Measurements from ENCODE around the gene P2RX7. TPM values are rescaled to one million over a fixed set of nuclear protein-coding genes. Genes with fewer than 3 reads are reported as not detected.

Gene P2RX7
- total RNA-seq, 4 donors from 2014 or later: 9.8 to 38.6 (median 24.4) TPM

- no peak for DNase-seq (ENCODE audit: low spot score in 2 of 2)
- WGBS, 2 donors: 96 to 97% methylated on average over 4 of the region's 4 CpGs
- no peak overlapping the region for H3K4me3 ChIP-seq (ENCODE audit: low read depth, poor library complexity, severe bottlenecking)
- intact Hi-C loops (cut with DNase I; ENCODE audit: low total_unique reads): no loop called here
- TF ChIP-seq POLR2A (IDR thresholded peaks at IDR 0.05): no peak
Measured at GRCh38 chr12:121216102-121216501, 83.4 kb downstream of the P2RX7 start.

DNA sequence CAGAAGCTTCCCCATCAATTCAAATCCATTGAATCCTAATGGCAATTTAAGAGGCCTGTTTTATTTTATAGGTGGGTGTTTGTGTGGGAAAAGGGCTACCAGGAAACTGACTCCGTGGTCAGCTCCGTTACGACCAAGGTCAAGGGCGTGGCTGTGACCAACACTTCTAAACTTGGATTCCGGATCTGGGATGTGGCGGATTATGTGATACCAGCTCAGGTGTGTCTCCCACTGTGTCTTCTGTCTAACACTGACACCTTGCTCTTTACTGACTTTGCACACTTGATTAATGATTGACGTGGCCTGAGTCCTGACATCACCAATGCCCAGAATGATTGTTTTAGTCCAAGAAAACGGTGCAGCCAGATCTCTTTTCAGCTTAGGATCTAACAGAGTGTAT is 84.4 kb downstream of the P2RX7 start:
- WGBS, 2 donors: 83 to 92% methylated on average over 8 of the region's 8 CpGs
- TF ChIP-seq, protein P1, sequence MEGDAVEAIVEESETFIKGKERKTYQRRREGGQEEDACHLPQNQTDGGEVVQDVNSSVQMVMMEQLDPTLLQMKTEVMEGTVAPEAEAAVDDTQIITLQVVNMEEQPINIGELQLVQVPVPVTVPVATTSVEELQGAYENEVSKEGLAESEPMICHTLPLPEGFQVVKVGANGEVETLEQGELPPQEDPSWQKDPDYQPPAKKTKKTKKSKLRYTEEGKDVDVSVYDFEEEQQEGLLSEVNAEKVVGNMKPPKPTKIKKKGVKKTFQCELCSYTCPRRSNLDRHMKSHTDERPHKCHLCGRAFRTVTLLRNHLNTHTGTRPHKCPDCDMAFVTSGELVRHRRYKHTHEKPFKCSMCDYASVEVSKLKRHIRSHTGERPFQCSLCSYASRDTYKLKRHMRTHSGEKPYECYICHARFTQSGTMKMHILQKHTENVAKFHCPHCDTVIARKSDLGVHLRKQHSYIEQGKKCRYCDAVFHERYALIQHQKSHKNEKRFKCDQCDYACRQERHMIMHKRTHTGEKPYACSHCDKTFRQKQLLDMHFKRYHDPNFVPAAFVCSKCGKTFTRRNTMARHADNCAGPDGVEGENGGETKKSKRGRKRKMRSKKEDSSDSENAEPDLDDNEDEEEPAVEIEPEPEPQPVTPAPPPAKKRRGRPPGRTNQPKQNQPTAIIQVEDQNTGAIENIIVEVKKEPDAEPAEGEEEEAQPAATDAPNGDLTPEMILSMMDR (IDR thresholded peaks at IDR 0.05): no peak
- TF ChIP-seq POLR2A (IDR thresholded peaks at IDR 0.05): no peak
- DNase-seq (ENCODE audit: low spot score in 2 of 2): no peak
- H3K4me3 ChIP-seq (ENCODE audit: low read depth, poor library complexity, severe bottlenecking): no peak overlapping the region
- intact Hi-C loops (cut with DNase I; ENCODE audit: low total_unique reads): no loop called here

DNA sequence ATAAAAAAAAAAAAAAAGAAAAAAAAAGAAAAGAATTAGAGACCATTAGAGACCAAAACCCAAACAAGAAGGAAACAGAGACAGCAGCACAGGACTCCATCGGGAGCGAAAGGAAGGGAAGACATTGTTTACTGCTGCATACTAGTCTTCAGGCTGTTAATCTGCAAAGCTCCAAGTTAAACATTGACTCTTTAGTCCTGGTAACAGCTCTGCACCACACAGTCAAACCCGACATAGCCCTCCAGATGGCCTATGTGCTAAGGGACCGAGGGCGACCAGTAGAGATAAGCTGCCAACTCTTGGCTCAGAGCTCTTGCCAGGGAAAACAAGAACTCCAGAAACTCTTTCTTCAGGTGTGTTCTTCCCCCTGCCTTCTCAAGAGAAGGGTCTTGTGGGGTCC is 85.1 kb downstream of the P2RX7 start:
- TF ChIP-seq, protein P1 (IDR thresholded peaks at IDR 0.05): no peak
- no peak for TF ChIP-seq POLR2A (IDR thresholded peaks at IDR 0.05)
- no peak overlapping the region for H3K4me3 ChIP-seq (ENCODE audit: low read depth, poor library complexity, severe bottlenecking)
- no peak for DNase-seq (ENCODE audit: low spot score in 2 of 2)
- intact Hi-C loops (cut with DNase I; ENCODE audit: low total_unique reads): no loop called here
- 94 to 97% methylated on average over 5 of the region's 5 CpGs for WGBS, 2 donors

- intact Hi-C loops (cut with DNase I; ENCODE audit: low total_unique reads): no loop called here
- WGBS, 2 donors: 82 to 83% methylated on average over 18 of the region's 18 CpGs
- TF ChIP-seq, protein P1 (IDR thresholded peaks at IDR 0.05): no peak
- TF ChIP-seq POLR2A (IDR thresholded peaks at IDR 0.05): no peak
- no peak overlapping the region for H3K4me3 ChIP-seq (ENCODE audit: low read depth, poor library complexity, severe bottlenecking)
- DNase-seq (ENCODE audit: low spot score in 2 of 2): no peak
Measured at GRCh38 chr12:121218588-121219352, 86.1 kb downstream of the P2RX7 start.

DNA sequence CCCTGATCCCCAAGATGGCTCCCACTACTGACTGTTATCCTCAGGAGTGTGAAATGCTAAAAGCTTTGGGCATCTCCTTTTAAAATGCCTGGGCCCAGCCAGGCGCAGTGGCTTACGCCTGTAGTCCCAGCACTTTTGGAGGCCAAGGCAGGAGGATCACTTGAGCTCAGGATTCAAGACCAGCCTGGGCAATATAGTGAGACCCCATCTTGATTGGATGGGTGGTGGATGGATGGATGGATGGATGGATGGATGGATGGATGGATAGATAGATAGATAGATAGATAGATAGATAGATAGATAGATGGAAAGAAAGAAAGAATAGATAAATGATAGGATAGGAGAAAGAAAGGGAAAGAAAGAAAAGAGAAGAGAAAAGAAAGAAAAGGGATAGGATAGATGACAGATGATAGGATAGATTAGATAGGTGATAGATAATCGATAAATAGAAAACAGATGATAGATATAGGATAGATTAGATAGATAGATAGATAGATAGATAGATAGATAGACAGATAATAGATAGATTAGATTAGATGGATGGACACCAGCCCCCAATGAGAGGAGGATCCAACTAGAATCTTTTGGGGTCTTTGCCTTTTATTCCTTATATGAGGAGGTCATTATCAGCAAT is 86.8 kb downstream of the P2RX7 start:
- H3K4me3 ChIP-seq (ENCODE audit: low read depth, poor library complexity, severe bottlenecking): no peak overlapping the region
- 95 to 96% methylated on average over 3 of the region's 3 CpGs for WGBS, 2 donors
- intact Hi-C loops (cut with DNase I; ENCODE audit: low total_unique reads): no loop called here
- TF ChIP-seq, protein P1 (IDR thresholded peaks at IDR 0.05): no peak
- TF ChIP-seq POLR2A (IDR thresholded peaks at IDR 0.05): no peak
- DNase-seq (ENCODE audit: low spot score in 2 of 2): no peak

DNA sequence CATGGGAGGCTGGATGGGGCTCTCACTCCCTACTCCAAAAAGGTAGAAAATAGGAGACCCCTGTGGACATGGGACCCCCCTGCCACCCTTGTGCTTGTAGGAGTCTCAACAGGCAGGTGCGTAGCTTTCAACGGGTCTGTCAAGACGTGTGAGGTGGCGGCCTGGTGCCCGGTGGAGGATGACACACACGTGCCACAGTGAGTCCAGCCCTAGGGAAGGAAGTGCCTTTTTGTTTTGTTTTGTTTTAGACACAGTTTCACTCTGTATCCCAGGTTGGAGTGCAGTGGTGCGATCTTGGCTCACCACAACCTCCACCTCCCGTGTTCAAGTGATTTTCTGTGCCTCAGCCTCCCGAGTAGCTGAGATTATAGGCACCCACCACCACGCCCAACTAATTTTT is 90.2 kb downstream of the P2RX7 start:
- TF ChIP-seq, protein P1 (IDR thresholded peaks at IDR 0.05): no peak
- TF ChIP-seq POLR2A (IDR thresholded peaks at IDR 0.05): no peak
- intact Hi-C loops (cut with DNase I; ENCODE audit: low total_unique reads): no loop called here

More for the DNA sequence above, 90.2 kb downstream of the P2RX7 start:
- no peak overlapping the region for H3K4me3 ChIP-seq (ENCODE audit: low read depth, poor library complexity, severe bottlenecking)
- no peak for DNase-seq (ENCODE audit: low spot score in 2 of 2)
- 88 to 96% methylated on average over 10 of the region's 10 CpGs for WGBS, 2 donors
